NCI-H69 (cell line): Measurements from ENCODE around the gene PTPRQ.
A peak's percentile ranks its signal among the peaks of the same experiment; 100 is the strongest.
"Not testable (repeated sequence)": the region's sequence is repeated elsewhere in the genome, so short reads cannot be mapped to it uniquely, and the experiment has no call there.

ENCODE experiments used
- DNase-seq: peaks from one replicate; lab custom pipeline; 2025; lab: John Stamatoyannopoulos, UW

Gene PTPRQ

DNA sequence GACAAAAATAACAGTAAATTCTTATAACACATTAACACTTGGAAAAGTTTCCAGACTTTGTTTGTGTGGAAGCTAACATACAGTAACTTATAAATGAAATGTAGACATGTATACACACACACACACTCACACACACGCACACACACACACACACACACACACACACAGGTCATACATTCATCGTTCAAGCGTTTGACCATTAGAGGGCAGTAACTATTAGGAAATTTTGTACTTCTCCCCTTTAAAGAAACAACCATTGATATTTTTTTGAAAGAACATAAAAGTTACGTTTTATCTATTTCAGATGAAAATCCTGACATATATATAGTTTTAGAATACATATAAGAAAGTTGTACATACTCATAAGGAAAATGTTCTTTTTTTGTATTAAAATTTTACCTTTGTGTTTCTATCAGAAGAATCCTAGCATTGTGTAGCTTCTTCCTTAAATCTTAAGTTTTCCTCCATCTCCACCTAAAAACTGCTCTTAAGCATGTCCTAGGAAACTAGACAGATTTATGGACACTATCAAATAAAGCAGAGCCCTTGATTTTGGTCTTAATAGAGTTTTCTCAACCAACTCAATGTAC is 29.0 kb downstream of the PTPRQ start:
- DNase-seq, result peak; percentile 85

- not testable (repeated sequence) for DNase-seq
These were observed 33.6 kb downstream of the PTPRQ start for GRCh38 chr12:80477521-80478145.

- DNase-seq, result peak; percentile 51
These were observed 40.7 kb downstream of the PTPRQ start for GRCh38 chr12:80484746-80485145.

DNA sequence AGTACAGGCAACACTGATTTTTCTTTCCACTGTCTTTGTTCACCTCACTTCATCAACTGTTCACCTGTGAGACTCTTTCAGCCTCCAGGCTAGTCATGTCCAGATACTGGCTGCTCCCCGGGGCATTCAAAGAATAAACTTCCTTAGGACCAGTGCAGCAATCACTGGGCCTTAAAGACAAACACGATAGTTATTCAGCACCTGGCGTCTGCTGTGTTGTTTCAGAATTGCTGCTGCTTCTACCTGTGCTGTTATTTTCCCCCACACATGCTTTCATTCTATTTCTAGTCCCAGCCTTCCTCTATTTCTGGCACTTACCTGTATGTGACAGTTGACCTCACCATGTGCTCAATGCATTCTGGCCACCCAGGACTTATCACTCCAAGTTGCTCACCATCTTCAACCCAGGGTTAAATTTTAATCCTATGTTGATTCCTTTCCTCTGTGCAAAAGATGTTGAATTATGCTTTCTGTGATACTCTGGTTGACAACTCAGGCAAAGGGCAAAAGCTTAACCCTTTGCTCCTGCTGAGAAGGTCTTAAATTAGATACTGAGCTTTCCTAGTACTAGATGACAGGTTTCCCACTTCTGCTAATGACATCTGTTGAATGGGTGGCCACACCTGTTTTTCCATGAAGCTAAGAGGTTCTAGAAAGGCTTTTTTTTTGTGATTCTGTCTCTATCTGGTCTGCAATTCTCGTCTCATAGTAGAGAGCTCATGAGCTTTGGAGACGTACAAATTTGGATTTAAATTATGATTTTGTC is 41.4 kb downstream of the PTPRQ start:
- DNase-seq, result peak; percentile 97

GRCh38 chr12:80490329-80490728 is 46.3 kb downstream of the PTPRQ start:
- DNase-seq, result no peak

- no peak for DNase-seq
These were observed 47.1 kb downstream of the PTPRQ start for GRCh38 chr12:80491166-80491565.

DNA sequence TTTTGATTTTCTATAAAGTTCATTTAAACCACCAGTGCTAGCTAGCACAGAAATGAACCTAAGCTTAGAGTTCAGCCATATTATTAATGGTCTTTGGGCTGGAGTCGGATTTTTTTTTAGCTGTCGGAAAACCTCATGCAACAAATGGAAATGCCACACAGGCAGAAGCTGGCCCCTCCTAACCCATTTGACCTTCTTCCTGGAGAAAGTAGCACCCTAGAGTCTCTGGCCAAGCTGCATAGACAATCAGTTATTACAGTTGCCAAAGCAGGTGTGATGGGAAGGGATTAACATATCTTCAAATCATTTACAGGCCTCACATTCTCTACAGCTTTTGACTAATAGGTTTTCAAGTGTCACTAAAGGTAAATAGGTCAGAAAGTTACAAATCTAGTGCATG is 49.4 kb downstream of the PTPRQ start:
- DNase-seq, result no peak

- DNase-seq, result peak; percentile 14
These were observed 50.8 kb downstream of the PTPRQ start for GRCh38 chr12:80494836-80495235.

GRCh38 chr12:80498059-80498728 is 54.2 kb downstream of the PTPRQ start:
- DNase-seq, result no peak

DNA sequence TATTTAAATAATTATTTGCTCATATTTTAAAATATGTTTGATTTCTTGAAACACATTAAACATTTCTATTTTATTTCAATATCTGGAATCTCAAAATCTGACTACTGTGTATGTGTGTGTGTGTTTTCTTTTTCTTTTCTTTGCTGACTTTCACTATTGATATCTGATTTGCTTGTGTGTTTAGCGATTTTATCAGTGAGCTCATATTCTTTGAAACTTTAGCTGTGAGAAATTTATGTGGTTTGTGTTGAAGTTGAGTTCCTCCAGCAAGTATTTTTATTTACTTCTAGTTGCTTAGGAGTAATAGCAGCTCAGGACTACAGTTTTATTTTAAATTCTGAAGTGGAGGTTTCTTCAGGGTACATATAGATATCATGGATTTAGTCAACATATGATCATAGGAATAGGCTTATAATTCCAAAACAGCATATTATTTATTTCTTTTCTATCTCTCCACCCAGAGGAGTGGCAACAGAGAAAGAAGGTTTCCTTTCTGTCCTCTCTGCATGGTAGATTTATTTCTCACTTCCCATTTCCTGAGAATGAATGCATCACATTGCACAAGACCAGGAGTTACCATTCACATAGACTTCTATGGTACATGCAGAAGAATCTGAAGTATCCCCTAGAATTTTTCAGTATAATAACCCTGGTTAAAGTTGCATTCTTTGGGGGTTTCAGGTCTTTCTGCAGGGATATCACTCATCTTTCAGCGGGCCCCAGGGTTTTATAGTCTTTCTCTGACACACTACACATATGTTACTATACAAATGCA is 60.5 kb downstream of the PTPRQ start:
- DNase-seq, result no peak

- peak; percentile 69 for DNase-seq
These were observed 65.9 kb downstream of the PTPRQ start for GRCh38 chr12:80509781-80510556.

DNA sequence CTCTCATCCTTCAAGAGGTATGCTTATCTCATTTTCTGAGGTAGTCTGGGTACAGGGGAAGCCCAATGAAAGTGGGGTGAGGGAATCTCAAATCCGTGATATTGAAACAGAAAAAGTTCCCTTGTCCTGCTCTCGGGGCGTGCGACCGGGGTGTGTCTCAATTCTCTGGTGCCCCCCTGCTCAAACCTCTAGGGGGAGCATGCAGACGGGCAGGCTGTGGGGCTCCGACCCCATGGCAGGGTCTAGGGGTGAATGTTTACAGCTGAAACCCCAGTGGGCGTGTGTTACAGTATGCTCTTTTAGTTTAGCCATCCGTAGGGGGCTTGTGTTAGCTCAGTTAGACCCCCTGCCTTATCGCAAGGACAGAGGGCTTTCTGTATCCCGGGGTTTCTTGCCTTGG is 68.7 kb downstream of the PTPRQ start:
- no peak for DNase-seq

DNA sequence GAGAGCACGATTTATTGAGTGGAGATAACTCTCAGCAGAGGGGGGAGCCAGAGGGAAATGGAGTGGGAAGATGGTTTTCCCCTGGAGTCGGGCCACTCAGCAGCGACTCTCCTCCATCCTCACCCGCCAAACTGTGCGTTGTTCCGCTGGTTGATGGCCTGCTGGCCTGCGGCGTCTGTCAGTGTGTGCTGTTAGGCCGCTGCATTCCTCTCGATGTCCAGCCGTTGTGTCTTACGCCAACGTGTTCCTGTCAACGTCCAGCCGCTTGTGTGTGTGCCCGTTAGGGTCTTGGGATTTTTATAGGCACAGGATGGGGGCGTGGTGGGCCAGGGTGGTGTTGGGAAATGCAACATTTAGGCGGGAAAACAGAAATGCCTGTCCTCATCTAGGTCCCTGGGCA is 69.2 kb downstream of the PTPRQ start:
- no peak for DNase-seq

- DNase-seq, result no peak
These were observed 73.6 kb downstream of the PTPRQ start for GRCh38 chr12:80517655-80518054.

GRCh38 chr12:80531646-80532045 is 87.6 kb downstream of the PTPRQ start:
- no peak for DNase-seq

- no peak for DNase-seq
These were observed 95.0 kb downstream of the PTPRQ start for GRCh38 chr12:80539029-80539428.

GRCh38 chr12:80549298-80549697 is 105.3 kb downstream of the PTPRQ start:
- DNase-seq, result peak; percentile 10

GRCh38 chr12:80551897-80552296 is 107.9 kb downstream of the PTPRQ start:
- peak; percentile 86 for DNase-seq

DNA sequence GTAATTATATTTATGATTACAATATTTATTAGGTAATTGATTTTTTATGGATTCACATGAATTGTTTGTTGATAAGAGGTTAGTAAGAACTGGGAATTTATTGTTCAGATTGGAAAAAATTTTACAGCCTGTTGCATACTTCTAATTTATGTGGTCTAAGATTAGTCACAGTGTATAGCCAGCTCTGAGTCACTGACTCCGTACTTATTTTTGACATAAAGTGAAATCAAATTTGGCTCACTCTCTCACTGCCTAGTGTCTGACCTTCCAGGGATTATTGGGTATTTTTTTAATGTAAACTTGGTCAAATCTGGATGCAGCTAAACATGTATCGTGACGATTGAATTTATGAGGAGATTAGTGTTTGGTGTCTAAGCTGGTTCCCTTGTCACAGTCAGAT is 109.3 kb downstream of the PTPRQ start:
- peak; percentile 29 for DNase-seq

DNA sequence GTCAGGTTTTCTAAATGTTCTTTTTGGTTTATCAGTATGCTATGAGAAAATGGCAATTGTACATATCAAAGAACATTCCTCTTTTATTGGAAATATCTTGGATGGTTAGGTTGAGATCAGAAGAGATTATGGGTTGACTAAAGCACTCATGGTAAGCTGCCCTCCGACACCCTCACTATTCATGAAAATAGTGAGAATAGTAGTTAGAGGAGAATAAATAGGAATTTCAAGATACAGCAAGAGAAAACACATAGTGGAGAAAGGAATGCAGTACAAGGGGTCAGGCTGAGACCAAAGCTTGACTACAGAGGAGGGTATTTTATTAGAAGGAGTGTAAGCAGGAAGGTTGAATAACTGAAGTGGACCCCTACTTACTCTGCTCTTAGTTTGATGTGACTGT is 112.5 kb downstream of the PTPRQ start:
- no peak for DNase-seq

- no peak for DNase-seq
These were observed 115.7 kb downstream of the PTPRQ start for GRCh38 chr12:80559766-80560165.
